Thyroid gland (tissue), 4 donors: ENCODE data around the gene STAG1.

Experiments
- POLR2A ChIP-seq, 2 donors: fragments of 450-650 bp; IDR thresholded peaks; one replicate each; pipeline ENCODE4 v1.6.1; 2017; ENCODE audit warnings: antibody characterized with exemption in 2 of 2, mild to moderate bottlenecking in 2 of 2, moderate library complexity in 1 of 2
- TF ChIP-seq, protein P1 (sequence below), 6 experiments: fragments of 200-600 bp in 3 of 6; fragments of 450-650 bp in 3 of 6; sonication (generic) in 3 of 6; IDR thresholded peaks; one replicate each; pipeline ENCODE4 v1.5.1; 2016 to 2019; ENCODE audit warnings: antibody characterized with exemption in 6 of 6, mild to moderate bottlenecking in 2 of 6, inconsistent platforms in 1 of 6, moderate library complexity in 1 of 6

DNA sequence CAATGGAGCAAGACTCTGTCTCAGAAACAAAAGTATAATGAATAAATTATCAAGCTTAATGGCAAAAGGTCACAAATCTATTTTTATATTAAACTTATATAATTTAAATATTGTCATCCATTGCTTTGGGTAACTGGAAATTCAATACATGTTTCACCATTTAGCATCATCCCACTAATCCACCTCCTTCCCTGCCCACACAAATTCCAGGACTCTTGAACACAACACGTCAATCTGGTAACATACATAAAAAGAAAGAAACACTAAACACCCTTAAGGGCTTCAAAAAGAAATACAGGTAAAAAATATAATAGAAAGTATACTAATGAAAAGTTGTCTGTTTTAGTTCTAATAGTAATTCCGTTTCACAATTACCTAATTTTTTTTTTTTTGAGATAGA is 149.4 kb downstream of the STAG1 start:
- TF ChIP-seq, protein P1, sequence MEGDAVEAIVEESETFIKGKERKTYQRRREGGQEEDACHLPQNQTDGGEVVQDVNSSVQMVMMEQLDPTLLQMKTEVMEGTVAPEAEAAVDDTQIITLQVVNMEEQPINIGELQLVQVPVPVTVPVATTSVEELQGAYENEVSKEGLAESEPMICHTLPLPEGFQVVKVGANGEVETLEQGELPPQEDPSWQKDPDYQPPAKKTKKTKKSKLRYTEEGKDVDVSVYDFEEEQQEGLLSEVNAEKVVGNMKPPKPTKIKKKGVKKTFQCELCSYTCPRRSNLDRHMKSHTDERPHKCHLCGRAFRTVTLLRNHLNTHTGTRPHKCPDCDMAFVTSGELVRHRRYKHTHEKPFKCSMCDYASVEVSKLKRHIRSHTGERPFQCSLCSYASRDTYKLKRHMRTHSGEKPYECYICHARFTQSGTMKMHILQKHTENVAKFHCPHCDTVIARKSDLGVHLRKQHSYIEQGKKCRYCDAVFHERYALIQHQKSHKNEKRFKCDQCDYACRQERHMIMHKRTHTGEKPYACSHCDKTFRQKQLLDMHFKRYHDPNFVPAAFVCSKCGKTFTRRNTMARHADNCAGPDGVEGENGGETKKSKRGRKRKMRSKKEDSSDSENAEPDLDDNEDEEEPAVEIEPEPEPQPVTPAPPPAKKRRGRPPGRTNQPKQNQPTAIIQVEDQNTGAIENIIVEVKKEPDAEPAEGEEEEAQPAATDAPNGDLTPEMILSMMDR (IDR thresholded peaks at IDR 0.05) = no peak
- no peak for TF ChIP-seq POLR2A (IDR thresholded peaks at IDR 0.05)
